ENCODE results near the gene SHANK1.

GRCh38 chr19:50662651-50663481, 56.7 kb downstream of the SHANK1 start:
- TF ChIP-seq SIN3A (IDR thresholded peaks at IDR 0.05; ENCODE audit: borderline replicate concordance, insufficient read depth, low read length) = no peak
- TF ChIP-seq REST (IDR thresholded peaks at IDR 0.05; ENCODE audit: insufficient read depth in 1 of 2, low read depth in 2 of 2, low read length in 2 of 2) = no peak

Measured in PFSK-1 (cell line).